Measurements from ENCODE around the gene MMP24.

The MMP24 gene

DNA sequence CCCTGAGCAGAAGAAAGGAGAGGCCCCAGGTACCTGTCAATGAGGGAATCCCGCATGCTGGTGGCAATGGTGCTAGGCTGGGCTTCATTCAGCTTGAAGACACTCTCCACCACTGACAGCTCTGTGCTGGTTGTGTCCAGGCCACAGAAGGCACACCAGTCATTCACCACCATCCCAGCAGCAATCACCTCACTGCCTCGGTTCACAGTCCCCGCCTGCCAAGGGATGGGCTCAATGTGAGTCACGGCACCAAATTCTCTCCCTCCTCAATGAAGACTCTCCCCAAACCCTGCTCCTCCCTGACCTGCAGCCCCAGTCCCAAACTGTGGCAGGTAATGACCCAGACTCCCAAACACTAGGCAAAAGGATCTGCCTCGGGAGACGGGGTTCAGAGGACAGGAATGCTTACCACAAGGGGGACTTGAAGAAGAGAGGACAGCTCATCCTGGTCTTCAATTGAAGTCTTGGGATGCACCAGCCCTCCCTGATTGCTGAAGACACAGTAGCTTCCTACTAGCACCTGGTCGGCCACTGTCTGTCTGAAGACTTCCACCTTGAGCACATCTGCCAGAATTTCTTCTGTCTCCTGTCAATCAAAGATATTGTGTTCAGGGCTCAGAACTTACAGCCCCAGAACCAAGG is 53.2 kb downstream of the MMP24 start:
- no peak overlapping the region for H3K27ac ChIP-seq (ENCODE audit: low read depth, low read length, severe bottlenecking)
- no peak overlapping the region for H3K4me3 ChIP-seq (ENCODE audit: extremely low read depth, insufficient read depth, low read length, poor library complexity, severe bottlenecking)
- no peaks in the 10 kb centered on the region for H3K9me3 ChIP-seq (ENCODE audit: control insufficient read depth, low read length)
- 91 to 92% methylated on average over 6 to 7 of the region's 7 CpGs for WGBS, 2 experiments (ENCODE audit: insufficient coverage in 2 of 2)
- H3K36me3 ChIP-seq (ENCODE audit: control insufficient read depth, insufficient read depth, low read length) = peaks cover 66% of the 10 kb centered on the region
- H3K4me1 ChIP-seq (ENCODE audit: control insufficient read depth, insufficient read depth, low read length, poor library complexity, severe bottlenecking) = peaks cover 18% of the 10 kb centered on the region

DNA sequence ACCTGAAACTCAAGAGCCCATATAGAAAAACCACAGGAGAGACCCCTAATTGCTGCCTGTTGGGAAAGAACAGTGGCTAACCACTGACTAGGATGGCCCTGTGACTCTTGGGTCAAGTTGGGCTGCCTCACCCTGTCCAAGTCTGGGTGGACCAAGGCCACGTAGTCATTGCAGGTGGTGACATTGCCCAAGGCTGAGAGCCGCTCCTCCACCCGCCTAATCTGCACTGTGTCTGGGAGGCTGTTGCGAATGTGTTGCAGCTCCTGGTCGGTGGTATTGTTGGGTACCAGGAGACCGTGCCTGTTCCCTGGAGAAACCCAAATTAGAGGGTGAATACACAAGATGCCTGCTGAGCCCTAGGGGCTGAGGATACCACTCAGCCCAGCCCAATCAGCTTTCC is 54.0 kb downstream of the MMP24 start:
- Histone ChIP-seq H3K4me1 (ENCODE audit: control insufficient read depth, insufficient read depth, low read length, poor library complexity, severe bottlenecking) (peaks cover 18% of the 10 kb centered on the region), H3K27ac (ENCODE audit: low read depth, low read length, severe bottlenecking) (no peak overlapping the region), H3K9me3 (ENCODE audit: control insufficient read depth, low read length) (no peaks in the 10 kb centered on the region), H3K4me3 (ENCODE audit: extremely low read depth, insufficient read depth, low read length, poor library complexity, severe bottlenecking) (no peak overlapping the region), H3K36me3 (ENCODE audit: control insufficient read depth, insufficient read depth, low read length) (peaks cover 64% of the 10 kb centered on the region)
- 94 to 98% methylated on average over 6 of the region's 6 CpGs for WGBS, 2 experiments (ENCODE audit: insufficient coverage in 2 of 2)

DNA sequence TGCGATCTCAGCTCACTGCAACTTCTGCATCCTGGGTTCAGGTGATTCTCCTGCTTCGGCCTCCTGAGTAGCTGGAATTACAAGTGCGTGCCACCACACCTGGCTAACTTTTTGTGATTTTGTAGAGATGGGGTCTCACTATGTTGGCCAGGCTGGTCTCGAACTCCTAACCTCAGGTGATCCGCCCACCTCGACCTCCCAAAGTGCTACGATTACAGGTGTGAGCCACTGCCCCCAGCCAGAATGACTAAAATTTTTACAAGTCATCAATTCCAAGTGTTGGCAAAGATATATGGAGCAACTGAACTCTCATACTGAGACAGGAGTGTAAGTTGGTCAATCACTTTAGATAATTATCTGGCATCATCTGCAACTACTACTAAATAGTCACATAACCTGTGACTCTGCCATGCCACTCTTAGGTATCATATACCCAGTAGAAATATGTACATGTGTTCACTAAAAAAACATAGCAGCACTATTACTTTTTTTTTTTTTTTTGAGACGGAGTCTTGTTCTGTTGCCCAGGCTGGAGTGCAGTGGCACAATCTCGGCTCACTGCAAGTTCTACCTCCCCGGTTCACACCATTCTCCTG is 55.1 kb downstream of the MMP24 start:
- Histone ChIP-seq H3K4me3 (ENCODE audit: extremely low read depth, insufficient read depth, low read length, poor library complexity, severe bottlenecking) (no peak overlapping the region), H3K9me3 (ENCODE audit: control insufficient read depth, low read length) (no peaks in the 10 kb centered on the region), H3K27ac (ENCODE audit: low read depth, low read length, severe bottlenecking) (no peak overlapping the region), H3K36me3 (ENCODE audit: control insufficient read depth, insufficient read depth, low read length) (peaks cover 53% of the 10 kb centered on the region), H3K4me1 (ENCODE audit: control insufficient read depth, insufficient read depth, low read length, poor library complexity, severe bottlenecking) (peaks cover 9% of the 10 kb centered on the region)
- WGBS, 2 experiments (ENCODE audit: insufficient coverage in 2 of 2) = 95% methylated on average over 6 to 8 of the region's 10 CpGs

DNA sequence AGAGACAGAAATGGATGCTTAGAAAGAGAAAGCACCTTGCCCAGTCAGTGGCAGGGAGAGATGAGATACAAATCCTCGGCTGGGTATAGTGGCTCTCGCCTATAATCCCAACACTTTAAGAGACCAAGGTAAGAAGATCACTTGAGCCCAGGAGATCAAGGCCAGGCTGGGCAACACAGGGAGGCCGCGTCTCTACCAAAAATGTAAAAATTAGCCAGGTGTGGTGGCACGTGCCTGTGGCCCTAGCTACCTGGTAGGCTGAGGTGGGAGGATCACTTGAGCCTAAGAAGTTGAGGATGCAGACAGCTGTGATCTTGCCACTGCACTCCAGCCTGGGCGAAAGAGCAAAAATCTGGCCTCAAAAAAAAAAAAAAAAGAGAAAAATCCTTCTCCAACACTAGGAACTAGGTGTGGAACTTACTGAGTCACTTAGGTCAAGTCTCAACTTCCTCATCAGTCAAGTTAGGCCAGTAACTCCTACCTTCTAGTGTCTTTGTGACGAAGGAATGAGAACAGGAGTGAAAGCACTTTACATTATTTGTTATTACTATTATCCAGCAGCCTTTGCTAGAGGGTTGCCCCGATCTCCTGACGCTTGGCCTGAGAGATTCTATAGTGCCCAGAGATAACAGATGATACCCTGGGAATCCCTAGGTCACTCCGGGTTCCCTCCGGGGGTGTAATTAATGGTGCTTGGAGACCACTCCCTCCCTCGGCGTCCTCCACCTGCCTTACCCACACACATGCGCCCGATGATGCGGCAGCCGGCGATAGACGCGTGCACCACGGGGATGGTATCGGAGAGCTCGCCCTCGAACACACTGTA is 57.2 kb downstream of the MMP24 start:
- H3K27ac ChIP-seq (ENCODE audit: low read depth, low read length, severe bottlenecking) = peak overlapping the region; percentile 75

DNA sequence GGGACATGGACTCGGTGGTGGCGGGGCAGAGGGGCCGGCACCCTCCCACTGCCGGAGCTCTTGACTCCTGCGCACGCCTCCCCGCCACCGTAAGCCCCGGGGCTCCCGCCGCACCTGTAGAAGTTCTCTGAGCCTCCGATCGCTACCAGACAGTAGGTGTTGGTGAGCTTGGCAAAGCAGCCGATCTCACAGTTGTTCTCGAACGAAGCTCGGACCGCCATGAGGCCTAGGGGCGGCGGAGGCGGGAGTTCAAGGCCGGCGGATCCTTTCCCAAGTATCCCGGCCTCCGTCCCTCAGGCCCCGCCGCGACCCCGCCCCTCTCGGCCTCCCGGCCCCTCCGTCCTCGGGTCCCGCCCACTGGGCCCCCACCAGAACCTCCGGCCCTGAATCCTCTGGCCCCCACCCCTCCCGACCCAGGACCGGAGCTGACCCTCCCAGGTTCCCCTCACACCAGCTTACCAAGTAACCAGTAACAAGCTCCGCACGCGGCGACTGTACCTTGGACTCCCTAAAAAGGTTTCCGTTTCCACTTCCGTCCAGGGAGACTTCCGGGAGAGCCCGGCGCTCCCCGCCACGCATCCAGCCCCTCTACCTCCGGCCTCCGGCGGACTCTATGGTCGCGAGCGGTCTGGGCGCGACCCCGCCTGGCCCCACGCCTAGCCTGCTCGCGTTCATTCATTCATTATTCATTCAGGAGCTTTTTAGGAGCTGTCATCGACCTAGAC is 57.9 kb downstream of the MMP24 start, which contains the start of gene EIF6:
EIF6 (minus strand) TSS at position 506 of the 725 bp plus-strand sequence; CDS start at position 221, 285 bp downstream.
- WGBS, 2 experiments (ENCODE audit: insufficient coverage in 2 of 2) = 0 to 1% methylated on average over 48 to 49 of the region's 61 CpGs
- Histone ChIP-seq H3K9me3 (ENCODE audit: control insufficient read depth, low read length) (no peaks in the 10 kb centered on the region), H3K4me3 (ENCODE audit: extremely low read depth, insufficient read depth, low read length, poor library complexity, severe bottlenecking) (peak within 1 kb of the TSS; percentile 94), H3K36me3 (ENCODE audit: control insufficient read depth, insufficient read depth, low read length) (peaks cover 40% of the 10 kb centered on the region), H3K4me1 (ENCODE audit: control insufficient read depth, insufficient read depth, low read length, poor library complexity, severe bottlenecking) (peaks cover 7% of the 10 kb centered on the region), H3K27ac (ENCODE audit: low read depth, low read length, severe bottlenecking) (peak within 1 kb of the TSS; percentile 75)

More for the DNA sequence above, 57.2 kb downstream of the MMP24 start:
- peaks cover 47% of the 10 kb centered on the region for H3K36me3 ChIP-seq (ENCODE audit: control insufficient read depth, insufficient read depth, low read length)
- 23 to 24% methylated on average over 15 to 16 of the region's 24 CpGs for WGBS, 2 experiments (ENCODE audit: insufficient coverage in 2 of 2)
- peak overlapping the region; percentile 94 for H3K4me3 ChIP-seq (ENCODE audit: extremely low read depth, insufficient read depth, low read length, poor library complexity, severe bottlenecking)
- no peaks in the 10 kb centered on the region for H3K9me3 ChIP-seq (ENCODE audit: control insufficient read depth, low read length)
- peaks cover 7% of the 10 kb centered on the region for H3K4me1 ChIP-seq (ENCODE audit: control insufficient read depth, insufficient read depth, low read length, poor library complexity, severe bottlenecking)

DNA sequence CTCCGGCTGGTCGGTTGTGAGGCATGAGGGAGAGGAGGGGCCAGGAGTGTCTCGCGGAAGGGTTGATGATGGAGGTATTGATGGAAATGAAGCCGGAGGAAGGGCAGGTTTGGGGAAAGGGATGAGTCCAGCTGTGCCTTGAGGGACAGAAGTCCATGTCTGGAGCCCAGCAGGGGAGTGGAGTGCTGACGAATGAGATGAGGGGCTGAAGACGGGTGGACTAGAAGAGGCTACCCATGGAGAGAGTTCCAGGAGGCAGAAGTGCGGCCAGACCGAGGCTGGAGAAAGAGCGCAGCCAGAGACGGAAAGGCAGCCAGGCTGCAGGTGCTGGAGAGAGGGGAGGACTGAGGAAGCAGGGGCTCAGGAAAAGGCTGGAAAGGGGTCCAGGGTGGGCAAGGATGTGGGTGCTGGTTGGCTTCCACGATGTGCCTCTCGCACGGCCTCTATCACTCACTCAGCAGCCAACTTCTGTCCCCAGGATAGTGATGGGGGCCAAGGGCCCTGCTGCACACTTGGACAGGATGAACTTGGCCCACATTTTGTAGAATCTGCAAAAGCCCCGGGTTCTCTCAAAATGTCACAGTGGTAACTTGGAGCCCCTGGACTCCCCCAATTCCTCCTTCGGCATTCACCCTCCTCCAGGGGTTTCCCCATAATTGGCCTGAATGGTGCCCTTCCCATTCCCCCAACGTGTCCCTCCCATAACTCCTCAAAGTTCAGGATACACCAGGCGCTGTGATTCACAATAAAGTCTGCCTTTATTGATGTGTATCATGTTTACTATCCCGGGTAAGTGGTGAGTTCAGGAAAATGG is 58.7 kb downstream of the MMP24 start:
- Histone ChIP-seq H3K36me3 (ENCODE audit: control insufficient read depth, insufficient read depth, low read length) (peaks cover 32% of the 10 kb centered on the region), H3K9me3 (ENCODE audit: control insufficient read depth, low read length) (no peaks in the 10 kb centered on the region), H3K4me1 (ENCODE audit: control insufficient read depth, insufficient read depth, low read length, poor library complexity, severe bottlenecking) (peaks cover 7% of the 10 kb centered on the region), H3K4me3 (ENCODE audit: extremely low read depth, insufficient read depth, low read length, poor library complexity, severe bottlenecking) (peak overlapping the region; percentile 94), H3K27ac (ENCODE audit: low read depth, low read length, severe bottlenecking) (no peak overlapping the region)
- 36 to 43% methylated on average over 14 to 17 of the region's 19 CpGs for WGBS, 2 experiments (ENCODE audit: insufficient coverage in 2 of 2)

DNA sequence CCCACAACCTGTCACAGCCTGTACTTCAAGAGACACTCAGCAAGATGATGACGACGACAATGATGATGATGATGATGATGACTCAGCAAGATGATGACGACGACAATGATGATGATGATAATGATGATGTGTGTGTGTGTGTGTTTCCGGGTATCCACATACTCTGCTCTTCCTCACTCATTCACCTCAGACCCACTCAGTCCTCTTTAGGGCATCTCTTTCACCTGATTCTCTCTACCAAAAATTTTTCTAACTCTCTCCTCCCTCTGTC is 59.3 kb downstream of the MMP24 start:
- Histone ChIP-seq H3K36me3 (ENCODE audit: control insufficient read depth, insufficient read depth, low read length) (peaks cover 26% of the 10 kb centered on the region), H3K27ac (ENCODE audit: low read depth, low read length, severe bottlenecking) (no peak overlapping the region), H3K4me1 (ENCODE audit: control insufficient read depth, insufficient read depth, low read length, poor library complexity, severe bottlenecking) (peaks cover 7% of the 10 kb centered on the region), H3K4me3 (ENCODE audit: extremely low read depth, insufficient read depth, low read length, poor library complexity, severe bottlenecking) (no peak overlapping the region), H3K9me3 (ENCODE audit: control insufficient read depth, low read length) (no peaks in the 10 kb centered on the region)
- WGBS, 2 experiments (ENCODE audit: insufficient coverage in 2 of 2) = 83 to 100% methylated on average over 2 of the region's 5 CpGs

DNA sequence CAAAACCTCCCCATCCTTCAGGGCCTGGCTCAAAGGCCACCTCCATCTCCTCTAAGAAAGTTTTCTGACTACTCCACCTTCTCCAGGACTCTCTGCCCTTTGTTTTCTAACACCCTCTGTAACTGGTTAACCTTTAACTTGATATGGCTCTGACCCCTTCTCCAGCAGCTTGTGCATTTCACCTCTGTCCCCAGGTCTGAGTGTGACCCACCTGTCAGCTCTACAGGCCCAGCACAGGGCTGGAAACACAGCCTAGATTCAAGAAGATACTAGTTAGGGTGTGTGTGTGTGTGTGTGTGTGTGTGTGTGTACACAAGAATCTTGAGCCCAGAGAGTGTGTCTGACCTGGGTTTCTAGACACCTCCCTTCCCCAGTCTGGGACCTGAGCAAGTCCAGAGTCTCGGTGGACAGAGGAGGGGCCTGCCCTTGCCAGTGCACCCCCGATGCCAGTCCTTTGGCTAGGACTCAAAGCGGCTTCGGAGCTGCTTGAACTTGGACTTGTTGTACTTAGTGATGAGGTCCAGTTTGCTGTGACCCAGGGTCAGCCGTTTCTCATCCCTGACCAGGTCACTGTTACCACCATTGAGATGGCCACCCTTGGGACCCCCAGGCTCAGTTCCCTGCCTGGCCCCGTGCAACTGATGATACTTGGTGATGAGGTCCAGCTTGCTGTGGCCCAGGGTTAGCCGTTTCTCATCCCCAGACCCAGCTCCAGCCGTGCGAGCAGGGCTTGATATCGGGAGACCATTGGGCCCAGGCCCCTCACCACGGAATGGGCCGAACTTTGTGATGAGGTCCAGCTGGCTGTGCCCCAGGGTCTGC is 59.8 kb downstream of the MMP24 start:
- H3K9me3 ChIP-seq (ENCODE audit: control insufficient read depth, low read length) = no peaks in the 10 kb centered on the region
- peaks cover 7% of the 10 kb centered on the region for H3K4me1 ChIP-seq (ENCODE audit: control insufficient read depth, insufficient read depth, low read length, poor library complexity, severe bottlenecking)
- peaks cover 22% of the 10 kb centered on the region for H3K36me3 ChIP-seq (ENCODE audit: control insufficient read depth, insufficient read depth, low read length)
- no peak overlapping the region for H3K4me3 ChIP-seq (ENCODE audit: extremely low read depth, insufficient read depth, low read length, poor library complexity, severe bottlenecking)
- 96 to 98% methylated on average over 8 to 11 of the region's 12 CpGs for WGBS, 2 experiments (ENCODE audit: insufficient coverage in 2 of 2)
- H3K27ac ChIP-seq (ENCODE audit: low read depth, low read length, severe bottlenecking) = no peak overlapping the region

DNA sequence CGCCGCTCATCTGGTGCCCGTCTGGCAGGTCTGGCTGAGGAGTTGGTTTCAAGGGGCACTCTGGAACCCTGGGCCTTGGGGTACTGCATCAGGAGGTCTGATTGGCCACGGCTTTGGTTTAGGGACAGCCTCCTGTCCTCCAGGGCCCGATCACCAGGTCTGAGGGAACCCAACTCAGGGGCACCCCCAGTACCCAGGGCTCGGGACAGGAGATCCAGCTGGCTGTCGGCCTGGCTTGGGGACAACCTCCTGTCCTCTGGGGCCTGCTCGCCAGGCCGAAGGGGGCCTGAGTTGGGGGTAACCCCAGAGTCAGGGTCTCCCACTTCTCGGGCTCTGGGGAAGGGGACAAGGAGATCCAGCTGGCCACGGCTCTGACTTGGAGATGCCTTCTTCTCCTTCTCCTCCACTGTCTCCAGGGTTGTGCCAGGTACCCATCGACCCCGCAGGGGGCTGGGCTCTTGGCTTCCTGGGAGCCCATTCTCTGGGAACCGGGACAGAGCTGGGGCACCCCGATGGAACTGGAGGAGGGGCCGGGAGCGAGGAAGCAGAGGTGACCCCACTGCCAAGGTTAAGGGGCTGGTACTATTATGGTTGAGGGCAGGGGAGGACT is 60.5 kb downstream of the MMP24 start:
- Histone ChIP-seq H3K4me1 (ENCODE audit: control insufficient read depth, insufficient read depth, low read length, poor library complexity, severe bottlenecking) (peaks cover 7% of the 10 kb centered on the region), H3K27ac (ENCODE audit: low read depth, low read length, severe bottlenecking) (no peak overlapping the region), H3K36me3 (ENCODE audit: control insufficient read depth, insufficient read depth, low read length) (peaks cover 16% of the 10 kb centered on the region), H3K4me3 (ENCODE audit: extremely low read depth, insufficient read depth, low read length, poor library complexity, severe bottlenecking) (no peak overlapping the region), H3K9me3 (ENCODE audit: control insufficient read depth, low read length) (no peaks in the 10 kb centered on the region)
- whole genome bisulfite sequencing, 2 experiments (ENCODE audit: insufficient coverage in 2 of 2) = 91 to 95% methylated on average over 12 to 14 of the region's 17 CpGs
